GM12891 (cell line): ENCODE measurements around the gene LSM14B.

Experiments
- PAX5 ChIP-seq: IDR thresholded peaks from 2 replicates; pipeline ENCODE4 v1.6.1; 2011; ENCODE audit warnings: low read length, moderate library complexity, mild to moderate bottlenecking; ENCODE audit not compliant: insufficient read depth, severe bottlenecking
- POLR2A ChIP-seq: IDR thresholded peaks from 2 replicates; pipeline ENCODE4 v1.6.1; 2011; ENCODE audit warnings: low read depth, low read length, control low read depth
- POLR2AphosphoS5 ChIP-seq: IDR thresholded peaks from 2 replicates; pipeline ENCODE4 v1.6.1; 2011; ENCODE audit warnings: low read depth, low read length, control low read depth
- POU2F2 ChIP-seq: IDR thresholded peaks from 2 replicates; pipeline ENCODE4 v1.6.1; 2011; ENCODE audit warnings: low read depth, mild to moderate bottlenecking, control low read depth, low read length, moderate library complexity
- SPI1 ChIP-seq: IDR thresholded peaks from 2 replicates; pipeline ENCODE4 v1.6.1; 2011; ENCODE audit warnings: low read depth, low read length, control low read depth
- TAF1 ChIP-seq: IDR thresholded peaks from 2 replicates; pipeline ENCODE4 v1.6.1; 2011; ENCODE audit warnings: low read depth, low read length, control low read depth

DNA sequence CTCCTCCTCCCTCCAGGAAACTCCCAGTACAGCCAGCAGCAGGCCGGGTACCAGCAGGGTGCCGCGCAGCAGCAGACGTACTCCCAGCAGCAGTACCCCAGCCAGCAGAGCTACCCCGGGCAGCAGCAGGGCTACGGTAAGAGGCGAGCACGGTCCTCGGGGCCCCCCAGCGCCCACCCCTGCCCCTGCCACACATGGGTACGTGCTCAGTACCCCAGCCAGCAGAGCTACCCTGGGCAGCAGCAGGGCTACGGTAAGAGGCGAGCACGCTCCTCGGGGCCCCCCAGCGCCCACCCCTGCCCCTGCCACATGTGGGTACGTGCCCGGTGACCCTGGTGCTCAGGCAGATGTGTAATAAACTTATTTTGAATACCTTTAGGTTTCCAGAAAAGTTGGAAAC, 50.4 kb downstream of the LSM14B start:
- TF ChIP-seq TAF1, result no peak
- no peak for TF ChIP-seq POLR2A
- no peak for TF ChIP-seq POLR2AphosphoS5
- TF ChIP-seq PAX5, result no peak
- no peak for TF ChIP-seq POU2F2
- no peak for TF ChIP-seq SPI1
